ENCODE data around the gene SCN5A. TPM values are rescaled to one million over a fixed set of nuclear protein-coding genes. Genes with fewer than 3 reads are reported as not detected.

SCN5A gene
- total RNA-seq, 1 experiment from 2014 or later = 0.69 TPM

DNA sequence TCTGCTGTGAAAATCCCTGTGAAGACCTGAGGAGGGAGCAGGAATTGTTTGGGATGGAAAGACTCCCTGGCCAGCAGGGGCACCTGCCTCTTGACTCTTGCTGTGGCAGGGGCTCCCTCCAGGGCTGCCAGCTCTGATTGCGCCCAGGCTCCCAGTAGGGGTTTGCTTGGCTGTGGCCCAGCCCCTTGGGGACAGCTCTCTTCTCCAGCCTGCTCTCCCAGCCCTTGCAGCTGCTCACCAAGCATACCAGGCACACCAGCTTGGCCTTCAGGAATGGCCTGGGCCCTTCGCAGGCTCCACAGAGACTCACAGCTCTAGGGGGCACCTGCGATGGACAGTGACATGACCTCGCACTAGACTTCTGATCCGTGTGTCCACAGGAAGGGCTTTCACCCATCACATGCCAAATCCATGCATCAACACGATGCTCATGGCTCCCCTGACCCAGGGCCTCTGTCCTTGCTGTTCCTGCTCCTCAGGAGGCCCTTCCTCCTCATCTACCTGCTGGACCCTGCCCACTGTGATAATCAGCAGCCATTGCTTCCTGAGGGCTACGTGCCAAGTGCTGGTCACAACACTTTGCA, 61.8 kb downstream of the SCN5A start:
- H3K4me1 ChIP-seq (ENCODE audit: control insufficient read depth, insufficient read depth, low read length) = no peaks in the 10 kb centered on the region
- no peak for TF ChIP-seq REST (IDR thresholded peaks at IDR 0.05; ENCODE audit: insufficient read depth in 1 of 2, low read depth in 2 of 2, low read length in 1 of 2)
- no peak for TF ChIP-seq TCF7L2 (IDR thresholded peaks at IDR 0.05; ENCODE audit: low read depth, low read length)
- no peak for TF ChIP-seq CTCF (IDR thresholded peaks at IDR 0.05)
- no peak for TF ChIP-seq POLR2AphosphoS5 (IDR thresholded peaks at IDR 0.05; ENCODE audit: low read depth, low read length)
- no peak for TF ChIP-seq SIN3A (IDR thresholded peaks at IDR 0.05; ENCODE audit: borderline replicate concordance, insufficient read depth, low read depth, low read length)
- ATAC-seq (no peak), DNase-seq (ENCODE audit: low read depth, low spot score) (no peak)
- H3K4me3 ChIP-seq (ENCODE audit: low read depth in 2 of 2, low read length in 2 of 2) = no peak overlapping the region
- H3K9me3 ChIP-seq (ENCODE audit: control insufficient read depth, insufficient read depth, low read depth, low read length) = no peaks in the 10 kb centered on the region
- H3K27me3 ChIP-seq (ENCODE audit: control insufficient read depth, insufficient read depth, low read length) = 0 out of 2 replicates have a peak, but pooled peaks cover 2% of the 10 kb centered on the region
- intact Hi-C loops (cut with micrococcal nuclease; ENCODE audit: unreplicated experiment) (no loop called here), in situ Hi-C loops (cut with HindIII; ENCODE audit: low pct_unique_long_range_greater_than_20kb, low sequenced_read_pairs) (no loop called here)
- H3K36me3 ChIP-seq (ENCODE audit: control insufficient read depth, insufficient read depth, low read length) = no peaks in the 10 kb centered on the region
- CTCF ChIA-PET = no interaction called here
- POLR2A ChIA-PET = no interaction called here
- H3K27ac ChIP-seq (ENCODE audit: low read length) = no peak overlapping the region
- no TSS peak for BruUV-seq (replicated peaks)

DNA sequence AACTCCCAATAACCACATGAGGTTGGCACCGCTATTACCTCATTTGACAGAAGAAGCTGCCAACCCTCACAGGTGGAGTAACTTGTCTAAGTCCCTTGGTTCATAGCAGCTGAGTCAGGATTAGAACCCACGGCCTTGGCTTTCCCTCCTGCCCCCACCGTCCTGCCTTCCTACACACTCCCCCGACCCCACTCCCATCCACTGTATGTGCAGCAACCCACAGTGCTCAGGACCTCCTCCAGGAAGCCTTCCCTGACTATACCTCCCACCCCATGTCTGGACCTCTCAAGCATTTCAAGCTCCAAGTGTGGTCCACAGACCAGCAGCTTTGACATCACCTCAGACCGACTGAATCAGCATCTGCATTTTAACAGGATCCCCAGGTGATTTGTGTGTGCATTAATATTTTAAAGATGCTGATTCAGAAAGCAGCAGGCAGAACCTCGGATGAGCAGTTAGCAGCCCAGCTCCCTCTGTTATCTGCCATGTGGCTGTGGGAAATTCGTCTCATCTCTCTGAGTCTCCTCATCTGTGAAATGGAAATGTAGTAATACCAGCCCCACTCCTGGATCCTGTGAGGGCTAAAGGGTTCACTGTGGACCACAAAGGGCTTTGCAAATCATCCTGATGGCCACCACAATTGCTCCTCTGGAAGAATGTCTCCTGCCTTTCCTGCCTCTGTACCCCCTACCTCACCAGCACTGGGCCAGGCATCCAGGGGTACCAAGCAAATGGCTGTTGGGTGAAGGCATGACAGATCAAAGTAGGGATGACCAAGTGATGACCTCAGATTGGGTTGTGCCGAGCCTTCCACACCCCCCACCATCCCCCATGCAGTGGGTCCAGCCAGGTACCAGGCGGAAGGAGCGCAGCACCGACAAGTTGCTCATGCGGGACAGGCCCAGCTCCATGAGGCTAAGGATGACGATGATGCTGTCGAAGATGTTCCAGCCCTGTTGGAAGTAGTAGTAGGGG, 62.7 kb downstream of the SCN5A start:
- no peaks in the 10 kb centered on the region for H3K9me3 ChIP-seq (ENCODE audit: control insufficient read depth, insufficient read depth, low read depth, low read length)
- no peaks in the 10 kb centered on the region for H3K4me1 ChIP-seq (ENCODE audit: control insufficient read depth, insufficient read depth, low read length)
- intact Hi-C loops (cut with micrococcal nuclease; ENCODE audit: unreplicated experiment) = no loop called here
- ATAC-seq = no peak
- CTCF ChIA-PET = no interaction called here
- in situ Hi-C loops (cut with HindIII; ENCODE audit: low pct_unique_long_range_greater_than_20kb, low sequenced_read_pairs) = no loop called here
- POLR2A ChIA-PET = no interaction called here
- no peak for DNase-seq (ENCODE audit: low read depth, low spot score)
- no peak overlapping the region for H3K4me3 ChIP-seq (ENCODE audit: low read depth in 2 of 2, low read length in 2 of 2)
- H3K27ac ChIP-seq (ENCODE audit: low read length) = no peak overlapping the region
- BruUV-seq (replicated peaks) = no TSS peak
- H3K27me3 ChIP-seq (ENCODE audit: control insufficient read depth, insufficient read depth, low read length) = no peaks in the 10 kb centered on the region
- TF ChIP-seq SIN3A (IDR thresholded peaks at IDR 0.05; ENCODE audit: borderline replicate concordance, insufficient read depth, low read depth, low read length) (no peak), POLR2AphosphoS5 (IDR thresholded peaks at IDR 0.05; ENCODE audit: low read depth, low read length) (no peak), REST (IDR thresholded peaks at IDR 0.05; ENCODE audit: insufficient read depth in 1 of 2, low read depth in 2 of 2, low read length in 1 of 2) (no peak), CTCF (IDR thresholded peaks at IDR 0.05) (no peak), TCF7L2 (IDR thresholded peaks at IDR 0.05; ENCODE audit: low read depth, low read length) (no peak)
- H3K36me3 ChIP-seq (ENCODE audit: control insufficient read depth, insufficient read depth, low read length) = no peaks in the 10 kb centered on the region

Data from Panc1 (cell line).